Bronchial epithelial cell (primary cell): ENCODE measurements around the gene HOXA3. TPM values are rescaled to one million over a fixed set of nuclear protein-coding genes. Genes with fewer than 3 reads are reported as not detected.

Experiments used
- DNase-seq: peaks from one replicate; pipeline ENCODE4 v3.0.0-alpha.2; 2010; ENCODE audit warnings: low read depth
- FAIRE-seq: peaks from 2 replicates; lab custom pipeline; 2011; peaks lifted over from hg19 to GRCh38; lab: Jason Lieb, UNC
- H3K27me3 ChIP-seq: 2 replicates; pipeline ENCODE4 v1.5.1; 2011; ENCODE audit warnings: low read length; ENCODE audit not compliant: control insufficient read depth, insufficient read depth
- H3K36me3 ChIP-seq: 2 replicates; pipeline ENCODE4 v1.5.1; 2011; ENCODE audit warnings: low read length; ENCODE audit not compliant: control insufficient read depth, insufficient read depth
- H3K4me3 ChIP-seq: 2 replicates; pipeline ENCODE4 v1.5.1; 2011; ENCODE audit warnings: mild to moderate bottlenecking, low read depth, low read length, control low read depth
- CTCF ChIP-seq: IDR thresholded peaks from 2 replicates; pipeline ENCODE4 v1.5.1; 2011; ENCODE audit warnings: mild to moderate bottlenecking, moderate library complexity, low read length, control low read depth, inconsistent platforms; ENCODE audit not compliant: insufficient read depth, severe bottlenecking
- total RNA-seq: library from RNA; depleted of rRNA; stranded (reverse); fragments of >200 nt; gene quantifications from 2 replicates; pipeline ENCODE4 v1.2.1, GENCODE V29; 2014

Gene HOXA3
- total RNA-seq, 1 donor from 2014 or later, result not detected

GRCh38 chr7:27139334-27140125 lies 12.9 kb downstream of the HOXA3 start:
- DNase-seq, result no peak
- no peak for FAIRE-seq
- no peaks in the 10 kb centered on the region for H3K36me3 ChIP-seq
- no peak overlapping the region for H3K4me3 ChIP-seq
- TF ChIP-seq CTCF, result no peak
- H3K27me3 ChIP-seq, result peaks cover 78% of the 10 kb centered on the region

- no peaks in the 10 kb centered on the region for H3K36me3 ChIP-seq
- peaks cover 75% of the 10 kb centered on the region for H3K27me3 ChIP-seq
- H3K4me3 ChIP-seq, result no peak overlapping the region
- DNase-seq, result no peak
- no peak for TF ChIP-seq CTCF
- FAIRE-seq, result no peak
Measured at GRCh38 chr7:27138985-27139333, 13.4 kb downstream of the HOXA3 start.

- DNase-seq (no peak), FAIRE-seq (no peak)
- no peak for TF ChIP-seq CTCF
- H3K36me3 ChIP-seq, result no peaks in the 10 kb centered on the region
- no peak overlapping the region for H3K4me3 ChIP-seq
- H3K27me3 ChIP-seq, result peaks cover 72% of the 10 kb centered on the region
Measured at GRCh38 chr7:27138472-27138871, 13.9 kb downstream of the HOXA3 start.

- Histone ChIP-seq H3K36me3 (no peaks in the 10 kb centered on the region), H3K27me3 (peaks cover 68% of the 10 kb centered on the region), H3K4me3 (no peak overlapping the region)
- TF ChIP-seq CTCF, result no peak
- FAIRE-seq (no peak), DNase-seq (no peak)
Measured at GRCh38 chr7:27137640-27138315, 14.6 kb downstream of the HOXA3 start.

GRCh38 chr7:27134392-27134791 lies 18.0 kb downstream of the HOXA3 start:
- FAIRE-seq, result no peak

More at GRCh38 chr7:27134392-27134791, 18.0 kb downstream of the HOXA3 start:
- Histone ChIP-seq H3K36me3 (no peaks in the 10 kb centered on the region), H3K27me3 (peaks cover 57% of the 10 kb centered on the region), H3K4me3 (no peak overlapping the region)
- DNase-seq, result no peak
- no peak for TF ChIP-seq CTCF
